Skeletal muscle tissue (tissue), 4 donors: ENCODE measurements around the gene PKHD1. TPM values are rescaled to one million over a fixed set of nuclear protein-coding genes. Genes with fewer than 3 reads are reported as not detected.

Experiments
- H3K27ac ChIP-seq: one replicate; pipeline ENCODE4 v1.7.0; 2013; ENCODE audit warnings: mild to moderate bottlenecking, low read depth, low read length, inconsistent platforms
- H3K27me3 ChIP-seq, 3 donors: one replicate each; pipeline ENCODE4 v1.7.0; 2013; ENCODE audit warnings: low read length in 3 of 3; ENCODE audit not compliant: control insufficient read depth in 3 of 3, insufficient read depth in 3 of 3
- H3K36me3 ChIP-seq, 3 donors: one replicate each; pipeline ENCODE4 v1.7.0; 2013; ENCODE audit warnings: low read length in 3 of 3; ENCODE audit not compliant: control insufficient read depth in 3 of 3, insufficient read depth in 3 of 3
- H3K4me1 ChIP-seq, 3 donors: one replicate each; pipeline ENCODE4 v1.7.0; 2013; ENCODE audit warnings: low read length in 3 of 3, mild to moderate bottlenecking in 3 of 3; ENCODE audit not compliant: control insufficient read depth in 3 of 3, insufficient read depth in 3 of 3
- H3K4me3 ChIP-seq, 3 donors: one replicate each; pipeline ENCODE4 v1.7.0; 2013; ENCODE audit warnings: low read length in 3 of 3
- H3K9ac ChIP-seq, 3 donors: one replicate each; pipeline ENCODE4 v1.7.0; 2013; ENCODE audit warnings: low read length in 3 of 3, mild to moderate bottlenecking in 3 of 3, moderate library complexity in 2 of 3, low read depth in 1 of 3
- H3K9me3 ChIP-seq, 3 donors: one replicate each; pipeline ENCODE4 v1.7.0; 2013; ENCODE audit warnings: low read length in 3 of 3; ENCODE audit not compliant: control insufficient read depth in 3 of 3
- total RNA-seq: library from RNA; depleted of rRNA; stranded (reverse); fragments of >200 nt; gene quantifications from one replicate; pipeline ENCODE4 v1.2.3, GENCODE V29; 2014
- donor health status: Osteomylitis.

The PKHD1 gene
- total RNA-seq, 1 donor from 2014 or later = 38.6 TPM

- Histone ChIP-seq H3K27me3 (no peaks in the 10 kb centered on the region), H3K9ac (no peak overlapping the region), H3K4me3 (no peak overlapping the region), H3K4me1 (no peaks in the 10 kb centered on the region), H3K27ac (no peak overlapping the region), H3K36me3 (no peaks in the 10 kb centered on the region), H3K9me3 (no peaks in the 10 kb centered on the region)
These were observed 256.7 kb downstream of the PKHD1 start for GRCh38 chr6:51830666-51831065.

GRCh38 chr6:51827580-51827979 lies 259.8 kb downstream of the PKHD1 start:
- no peaks in the 10 kb centered on the region for H3K27me3 ChIP-seq
- H3K4me1 ChIP-seq = no peaks in the 10 kb centered on the region
- H3K27ac ChIP-seq = no peak overlapping the region
- H3K9me3 ChIP-seq = no peaks in the 10 kb centered on the region
- H3K36me3 ChIP-seq = no peaks in the 10 kb centered on the region
- H3K4me3 ChIP-seq = no peak overlapping the region
- H3K9ac ChIP-seq = no peak overlapping the region

- Histone ChIP-seq H3K9ac (no peak overlapping the region), H3K9me3 (no peaks in the 10 kb centered on the region), H3K36me3 (no peaks in the 10 kb centered on the region), H3K27ac (no peak overlapping the region), H3K4me3 (no peak overlapping the region), H3K4me1 (no peaks in the 10 kb centered on the region), H3K27me3 (no peaks in the 10 kb centered on the region)
These were observed 262.5 kb downstream of the PKHD1 start for GRCh38 chr6:51824940-51825339.

- Histone ChIP-seq H3K4me1 (no peaks in the 10 kb centered on the region), H3K27ac (no peak overlapping the region), H3K36me3 (no peaks in the 10 kb centered on the region), H3K4me3 (no peak overlapping the region), H3K9ac (no peak overlapping the region), H3K27me3 (no peaks in the 10 kb centered on the region), H3K9me3 (no peaks in the 10 kb centered on the region)
These were observed 266.9 kb downstream of the PKHD1 start for GRCh38 chr6:51820555-51820954.

GRCh38 chr6:51818520-51819022 lies 268.8 kb downstream of the PKHD1 start:
- Histone ChIP-seq H3K4me1 (no peaks in the 10 kb centered on the region), H3K36me3 (no peaks in the 10 kb centered on the region), H3K9ac (no peak overlapping the region), H3K27ac (no peak overlapping the region), H3K9me3 (no peaks in the 10 kb centered on the region), H3K4me3 (no peak overlapping the region), H3K27me3 (no peaks in the 10 kb centered on the region)

- Histone ChIP-seq H3K27me3 (no peaks in the 10 kb centered on the region), H3K36me3 (no peaks in the 10 kb centered on the region), H3K9me3 (no peaks in the 10 kb centered on the region), H3K27ac (no peak overlapping the region), H3K4me1 (no peaks in the 10 kb centered on the region), H3K4me3 (no peak overlapping the region), H3K9ac (no peak overlapping the region)
These were observed 269.6 kb downstream of the PKHD1 start for GRCh38 chr6:51817832-51818231.

GRCh38 chr6:51814418-51814817 lies 273.0 kb downstream of the PKHD1 start:
- no peak overlapping the region for H3K4me3 ChIP-seq
- no peaks in the 10 kb centered on the region for H3K27me3 ChIP-seq
- H3K9me3 ChIP-seq = no peaks in the 10 kb centered on the region
- H3K4me1 ChIP-seq = no peaks in the 10 kb centered on the region
- no peak overlapping the region for H3K9ac ChIP-seq
- no peaks in the 10 kb centered on the region for H3K36me3 ChIP-seq
- no peak overlapping the region for H3K27ac ChIP-seq

GRCh38 chr6:51813904-51814303 lies 273.5 kb downstream of the PKHD1 start:
- H3K4me3 ChIP-seq = no peak overlapping the region
- no peaks in the 10 kb centered on the region for H3K27me3 ChIP-seq
- H3K27ac ChIP-seq = no peak overlapping the region
- H3K9me3 ChIP-seq = no peaks in the 10 kb centered on the region
- no peaks in the 10 kb centered on the region for H3K36me3 ChIP-seq
- no peaks in the 10 kb centered on the region for H3K4me1 ChIP-seq
- no peak overlapping the region for H3K9ac ChIP-seq

- no peak overlapping the region for H3K4me3 ChIP-seq
- H3K36me3 ChIP-seq = no peaks in the 10 kb centered on the region
- no peaks in the 10 kb centered on the region for H3K27me3 ChIP-seq
- no peak overlapping the region for H3K27ac ChIP-seq
- no peaks in the 10 kb centered on the region for H3K4me1 ChIP-seq
- no peak overlapping the region for H3K9ac ChIP-seq
- H3K9me3 ChIP-seq = no peaks in the 10 kb centered on the region
These were observed 275.2 kb downstream of the PKHD1 start for GRCh38 chr6:51812231-51812630.

GRCh38 chr6:51805517-51805916 lies 281.9 kb downstream of the PKHD1 start:
- Histone ChIP-seq H3K9ac (no peak overlapping the region), H3K27ac (no peak overlapping the region), H3K9me3 (no peaks in the 10 kb centered on the region), H3K36me3 (no peaks in the 10 kb centered on the region), H3K27me3 (no peaks in the 10 kb centered on the region), H3K4me3 (no peak overlapping the region), H3K4me1 (no peaks in the 10 kb centered on the region)

GRCh38 chr6:51800603-51801002 lies 286.8 kb downstream of the PKHD1 start:
- H3K27ac ChIP-seq = no peak overlapping the region
- no peaks in the 10 kb centered on the region for H3K4me1 ChIP-seq
- no peak overlapping the region for H3K4me3 ChIP-seq
- no peaks in the 10 kb centered on the region for H3K9me3 ChIP-seq
- no peaks in the 10 kb centered on the region for H3K36me3 ChIP-seq
- H3K9ac ChIP-seq = no peak overlapping the region
- no peaks in the 10 kb centered on the region for H3K27me3 ChIP-seq
